HepG2 (cell line): ENCODE results near the gene ATP4A. TPM values are rescaled to one million over a fixed set of nuclear protein-coding genes. Genes with fewer than 3 reads are reported as not detected.

ENCODE experiments used
- ATAC-seq: fragments of 200-7000 bp; cut with Tn5 transposase; 3 replicates; pipeline ENCODE4 v1.9.1; 2020; ENCODE audit warnings: mild to moderate bottlenecking, moderate library complexity
- BruUV-seq: library from RNA; stranded (reverse); fragments of 400-500 nt; replicated peaks from 2 replicates; lab custom pipeline; 2021; lab: Mats Ljungman, UMichigan
- CTCF ChIA-PET: fragments of 300-600 bp; formaldehyde crosslinking; extraction: SDS; loops from one replicate; lab custom pipeline; 2021; ENCODE audit warnings: low total read pairs, inconsistent platforms, low intra/inter-chr PET ratio; lab: Yijun Ruan, JAX
- POLR2A ChIA-PET: fragments of 350-600 bp; sonication (Branson Sonifier 250); formaldehyde crosslinking; loops from one replicate; lab custom pipeline; 2020; ENCODE audit warnings: antibody characterized with exemption, inconsistent platforms; lab: Yijun Ruan, JAX
- DNase-seq: peaks from one replicate; pipeline ENCODE4 v3.0.0-alpha.2; 2015; ENCODE audit warnings: low spot score
- FAIRE-seq: peaks from 3 replicates; lab custom pipeline; 2011; peaks lifted over from hg19 to GRCh38; lab: Jason Lieb, UNC
- H2AFZ ChIP-seq: one replicate; pipeline ENCODE4 v1.6.1; 2011; ENCODE audit warnings: low read length, inconsistent platforms
- H3K27ac ChIP-seq: fragments of 300-600 bp; 3 replicates; pipeline ENCODE4 v1.8.0; 2011; ENCODE audit warnings: mixed run types, mild to moderate bottlenecking, mixed read lengths, low read length, inconsistent platforms; ENCODE audit not compliant: insufficient read depth; ENCODE audit errors: extremely low read length
- H3K27me3 ChIP-seq, 2 experiments: fragments of 200-600 bp in 1 of 2; 2 replicates in 1 of 2; 3 replicates in 1 of 2; pipeline versions ENCODE4 v1.6.0 to v1.8.0; 2011; ENCODE audit warnings: low read length in 2 of 2, mild to moderate bottlenecking in 2 of 2, moderate library complexity in 2 of 2, inconsistent platforms in 1 of 2; ENCODE audit not compliant: insufficient read depth in 2 of 2, control insufficient read depth in 1 of 2
- H3K36me3 ChIP-seq, 2 experiments: fragments of 200-600 bp in 1 of 2; replicated peaks in 1 of 2; 2 replicates in 1 of 2; 3 replicates in 1 of 2; pipeline versions ENCODE4 v1.5.1 to v1.8.0; 2011; ENCODE audit warnings: low read length in 2 of 2, inconsistent platforms in 1 of 2; ENCODE audit not compliant: insufficient read depth in 2 of 2, control insufficient read depth in 1 of 2
- H3K4me1 ChIP-seq: 2 replicates; pipeline ENCODE4 v1.5.1; 2012; ENCODE audit warnings: low read length, inconsistent platforms; ENCODE audit not compliant: insufficient read depth
- H3K4me2 ChIP-seq: 2 replicates; pipeline ENCODE4 v1.6.0; 2011; ENCODE audit warnings: low read depth, low read length, inconsistent platforms
- H3K4me3 ChIP-seq, 3 experiments: fragments of 200-600 bp in 1 of 3; sonication (generic), shearing (Covaris generic) in 1 of 3; replicated peaks in 1 of 3; 2 replicates each; pipeline ENCODE4 v1.5.1; 2011 to 2016; ENCODE audit warnings: low read length in 3 of 3, inconsistent platforms in 2 of 3, low read depth in 2 of 3, mild to moderate bottlenecking in 2 of 3, control low read depth in 1 of 3, mixed read lengths in 1 of 3; ENCODE audit not compliant: insufficient read depth in 1 of 3
- H3K79me2 ChIP-seq: one replicate; pipeline ENCODE4 v1.6.1; 2011; ENCODE audit warnings: low read length, inconsistent platforms; ENCODE audit not compliant: insufficient read depth
- H3K9ac ChIP-seq: 2 replicates; pipeline ENCODE4 v1.6.0; 2011; ENCODE audit warnings: mild to moderate bottlenecking, low read depth, low read length, inconsistent platforms; ENCODE audit not compliant: insufficient read depth
- H3K9me3 ChIP-seq: 2 replicates; pipeline ENCODE4 v1.5.1; 2012; ENCODE audit warnings: mild to moderate bottlenecking, low read length
- H4K20me1 ChIP-seq: 2 replicates; pipeline ENCODE4 v1.6.0; 2011; ENCODE audit warnings: inconsistent platforms, mild to moderate bottlenecking, low read length, moderate library complexity; ENCODE audit not compliant: insufficient read depth
- ADNP ChIP-seq: sonication (generic); formaldehyde crosslinking; IDR thresholded peaks from 2 replicates; pipeline ENCODE4 v1.4.0; 2020; ENCODE audit warnings: missing genetic modification reagents
- ATF2 ChIP-seq: sonication (generic); formaldehyde crosslinking; IDR thresholded peaks from 2 replicates; pipeline ENCODE4 v1.4.0; 2020; ENCODE audit warnings: missing genetic modification reagents
- ATF6 ChIP-seq: sonication (generic); formaldehyde crosslinking; conservative IDR thresholded peaks from 2 replicates; pipeline ENCODE4 v1.4.0; 2020; ENCODE audit warnings: missing genetic modification reagents
- CEBPB ChIP-seq: IDR thresholded peaks from 2 replicates; pipeline ENCODE4 v1.6.1; 2011; ENCODE audit warnings: low read depth, low read length, improper control_type of control experiment, borderline replicate concordance
- HNF4A ChIP-seq: sonication (generic); formaldehyde crosslinking; IDR thresholded peaks from 2 replicates; pipeline ENCODE4 v1.4.0; 2020; ENCODE audit warnings: missing genetic modification reagents
- MLLT10 ChIP-seq: sonication (generic); formaldehyde crosslinking; IDR thresholded peaks from 2 replicates; pipeline ENCODE4 v1.4.0; 2020; ENCODE audit warnings: missing genetic modification reagents
- ZBTB25 ChIP-seq: IDR thresholded peaks from 2 replicates; pipeline ENCODE4 v1.6.1; 2018; ENCODE audit warnings: missing genetic modification reagents
- ZKSCAN5 ChIP-seq: sonication (generic); formaldehyde crosslinking; IDR thresholded peaks from 2 replicates; pipeline ENCODE4 v1.5.1; 2020; ENCODE audit warnings: mild to moderate bottlenecking, missing genetic modification reagents
- WGBS: methylation state at CpG from one replicate; pipeline ENCODE4 v1.1.6; 2017; ENCODE audit warnings: low lambda C conversion rate; 5-methylcytosine and 5-hydroxymethylcytosine counted together
- in situ Hi-C: cut with HindIII; loops from 2 replicates; pipeline ENCODE4 v1.10.0; 2017; ENCODE audit warnings: low pct_unique_long_range_greater_than_20kb; ENCODE audit not compliant: extremely low pct_ligation_motif_present
- intact Hi-C: fragments of 100-400 bp; cut with micrococcal nuclease; formaldehyde crosslinking; loops from one replicate; pipeline ENCODE4 v1.10.0; 2022; ENCODE audit not compliant: unreplicated experiment
- polyA plus RNA-seq, 8 experiments: library from polyadenylated mRNA; depleted of rRNA in 3 of 8; stranded (reverse) in 7 of 8; unstranded in 1 of 8; fragments of >200 nt; fragmentation: Illumina TruSeq in 4 of 8; extraction: Trizol in 4 of 8; gene quantifications; 2 replicates each; pipeline versions ENCODE4 v1.2.1 to v1.2.3, GENCODE V29; 2011 to 2016; ENCODE audit warnings: low read depth in 4 of 8, missing spikeins in 1 of 8, mixed read lengths in 1 of 8; ENCODE audit not compliant: insufficient read depth in 1 of 8
- total RNA-seq, 5 experiments: library from RNA; depleted of rRNA; stranded (reverse); fragments of >200 nt; fragmentation: Illumina TruSeq; extraction: Trizol; gene quantifications; 2 replicates each; pipeline ENCODE4 v1.2.3, GENCODE V29; 2016; ENCODE audit warnings: low read depth in 1 of 5
- TF ChIP-seq, protein P1 (sequence below): sonication (generic); formaldehyde crosslinking; IDR thresholded peaks from 2 replicates; pipeline ENCODE4 v1.4.0; 2020; ENCODE audit warnings: missing genetic modification reagents, mild to moderate bottlenecking, borderline replicate concordance

The ATP4A gene
- total and polyA plus RNA-seq, 2 of the 13 experiments (the other 11 are each of a cell fraction or from before 2014, with no cell fraction given) = 0.08 to 0.11 TPM

DNA sequence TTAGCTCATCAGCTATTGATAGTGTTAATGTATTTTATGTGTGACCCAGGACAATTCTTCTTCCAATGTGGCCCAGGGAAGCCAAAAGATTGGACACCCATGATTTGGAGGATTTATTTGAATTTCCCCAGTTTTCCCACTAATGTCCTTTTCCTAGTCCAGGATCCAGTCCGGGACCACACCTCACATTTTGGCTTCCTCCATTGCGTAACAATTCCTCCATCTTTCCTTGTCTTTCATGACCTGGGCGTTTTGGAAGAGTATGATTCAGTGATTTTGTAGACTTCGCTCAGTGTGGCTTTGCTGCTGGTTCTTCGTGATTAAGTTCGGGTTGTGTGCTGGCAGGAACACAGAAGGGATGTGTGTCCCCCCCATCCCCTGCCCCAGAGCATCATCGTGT is 3.3 kb upstream of the ATP4A start:
- no peak overlapping the region for H3K9ac ChIP-seq
- H2AFZ ChIP-seq = no peak overlapping the region
- no TSS peak for BruUV-seq
- no peaks in the 10 kb centered on the region for H4K20me1 ChIP-seq
- H3K79me2 ChIP-seq = no peaks in the 10 kb centered on the region
- no peak for ATAC-seq
- no peak for FAIRE-seq
- no peak overlapping the region for H3K4me2 ChIP-seq
- in situ Hi-C loops (no loop called here), intact Hi-C loops (no loop called here)
- no peak overlapping the region for H3K27ac ChIP-seq
- H3K9me3 ChIP-seq = no peaks in the 10 kb centered on the region
- H3K4me1 ChIP-seq = peaks cover 56% of the 10 kb centered on the region
- no peaks in the 10 kb centered on the region for H3K36me3 ChIP-seq
- no peak for TF ChIP-seq ATF6
- peak; percentile 81 for TF ChIP-seq CEBPB
- H3K27me3 ChIP-seq = 0 out of 5 replicates have a peak, but pooled peaks cover 0 to 6% of the 10 kb centered on the region in 2 experiments
- H3K4me3 ChIP-seq = no peak overlapping the region
- DNase-seq = no peak
- CTCF ChIA-PET = no interaction called here
- POLR2A ChIA-PET = no interaction called here
- 66% methylated on average over 7 of the region's 7 CpGs for WGBS

DNA sequence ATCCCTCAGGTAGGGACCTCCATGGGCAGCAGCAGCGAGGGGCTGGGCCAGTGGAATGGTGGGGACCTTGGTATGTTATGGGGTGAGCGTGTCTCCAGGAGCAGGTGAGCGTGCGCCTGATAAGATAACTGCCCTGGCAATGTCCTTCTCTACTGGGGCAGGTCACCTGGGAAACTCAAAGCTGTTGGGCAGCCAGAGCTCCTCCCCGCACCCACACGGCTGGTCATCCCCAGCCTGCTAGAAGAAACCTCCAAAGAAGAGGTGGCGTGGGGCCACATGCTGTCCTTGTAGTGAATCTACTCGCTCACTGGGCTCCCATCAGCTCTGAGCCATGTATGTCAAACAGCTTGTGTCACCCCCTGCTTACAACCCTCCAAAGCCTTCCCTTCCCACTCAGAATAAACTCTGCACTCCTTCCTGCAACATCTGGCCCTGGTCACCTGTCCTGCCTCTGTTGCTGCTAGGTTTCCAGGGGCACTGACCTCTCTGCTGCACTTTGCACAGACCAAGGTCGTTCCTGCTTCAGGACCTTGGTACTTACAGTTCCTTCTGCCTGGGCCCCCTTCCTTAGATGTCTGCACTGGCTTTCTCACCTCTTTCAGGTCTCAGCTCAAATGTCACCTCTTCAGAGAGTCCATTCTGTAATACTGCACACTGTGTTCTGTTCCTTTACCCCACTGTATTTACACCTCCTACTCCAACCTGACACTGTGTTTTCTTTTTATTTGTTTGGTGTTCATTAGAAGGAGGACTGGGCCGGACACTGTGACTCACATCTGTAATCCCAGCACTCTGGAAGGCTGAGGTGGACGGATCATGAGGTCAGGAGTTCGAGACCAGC is 1.8 kb upstream of the ATP4A start:
- in situ Hi-C loops = no loop called here
- H3K9me3 ChIP-seq = no peaks in the 10 kb centered on the region
- H2AFZ ChIP-seq = no peak overlapping the region
- H3K4me2 ChIP-seq = peak overlapping the region; percentile 21; the same call in 1 of the 2 replicates
- H3K9ac ChIP-seq = no peak overlapping the region
- ATAC-seq (peak; percentile 16; the same call in 1 of the 3 replicates), FAIRE-seq (no peak), DNase-seq (no peak)
- H3K4me3 ChIP-seq = no peak overlapping the region
- H3K36me3 ChIP-seq = no peaks in the 10 kb centered on the region
- H3K4me1 ChIP-seq = peaks cover 42% of the 10 kb centered on the region
- peak overlapping the region; percentile 11 for H3K27ac ChIP-seq
- no TSS peak for BruUV-seq
- H3K79me2 ChIP-seq = no peaks in the 10 kb centered on the region
- peaks cover 0 to 16% of the 10 kb centered on the region in 2 experiments; a peak in 2 of 5 replicates for H3K27me3 ChIP-seq
- 26% methylated on average over 5 of the region's 12 CpGs for WGBS
- intact Hi-C loops = no loop called here
- ChIA-PET POLR2A (no interaction called here), CTCF (no interaction called here)
- H4K20me1 ChIP-seq = no peaks in the 10 kb centered on the region
- TF ChIP-seq MLLT10 (no peak), ZKSCAN5 (CRISPR knock-in tag) (peak; percentile 83; the same call in 1 of the 2 replicates), ADNP (CRISPR knock-in tag) (peak; percentile 39; the same call in 1 of the 2 replicates), HNF4A (peak; percentile 78), ZBTB25 (CRISPR knock-in tag) (no peak), ATF2 (0 out of 2 replicates have a peak, but pooled peaks have one; percentile 20)
- TF ChIP-seq, protein P1, sequence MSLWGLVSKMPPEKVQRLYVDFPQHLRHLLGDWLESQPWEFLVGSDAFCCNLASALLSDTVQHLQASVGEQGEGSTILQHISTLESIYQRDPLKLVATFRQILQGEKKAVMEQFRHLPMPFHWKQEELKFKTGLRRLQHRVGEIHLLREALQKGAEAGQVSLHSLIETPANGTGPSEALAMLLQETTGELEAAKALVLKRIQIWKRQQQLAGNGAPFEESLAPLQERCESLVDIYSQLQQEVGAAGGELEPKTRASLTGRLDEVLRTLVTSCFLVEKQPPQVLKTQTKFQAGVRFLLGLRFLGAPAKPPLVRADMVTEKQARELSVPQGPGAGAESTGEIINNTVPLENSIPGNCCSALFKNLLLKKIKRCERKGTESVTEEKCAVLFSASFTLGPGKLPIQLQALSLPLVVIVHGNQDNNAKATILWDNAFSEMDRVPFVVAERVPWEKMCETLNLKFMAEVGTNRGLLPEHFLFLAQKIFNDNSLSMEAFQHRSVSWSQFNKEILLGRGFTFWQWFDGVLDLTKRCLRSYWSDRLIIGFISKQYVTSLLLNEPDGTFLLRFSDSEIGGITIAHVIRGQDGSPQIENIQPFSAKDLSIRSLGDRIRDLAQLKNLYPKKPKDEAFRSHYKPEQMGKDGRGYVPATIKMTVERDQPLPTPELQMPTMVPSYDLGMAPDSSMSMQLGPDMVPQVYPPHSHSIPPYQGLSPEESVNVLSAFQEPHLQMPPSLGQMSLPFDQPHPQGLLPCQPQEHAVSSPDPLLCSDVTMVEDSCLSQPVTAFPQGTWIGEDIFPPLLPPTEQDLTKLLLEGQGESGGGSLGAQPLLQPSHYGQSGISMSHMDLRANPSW (CRISPR knock-in tag) = no peak
